ENCODE results near the gene KIDINS220.
"Not testable (repeated sequence)": the region's sequence is repeated elsewhere in the genome, so short reads cannot be mapped to it uniquely, and the experiment has no call there.

Gene KIDINS220

DNA sequence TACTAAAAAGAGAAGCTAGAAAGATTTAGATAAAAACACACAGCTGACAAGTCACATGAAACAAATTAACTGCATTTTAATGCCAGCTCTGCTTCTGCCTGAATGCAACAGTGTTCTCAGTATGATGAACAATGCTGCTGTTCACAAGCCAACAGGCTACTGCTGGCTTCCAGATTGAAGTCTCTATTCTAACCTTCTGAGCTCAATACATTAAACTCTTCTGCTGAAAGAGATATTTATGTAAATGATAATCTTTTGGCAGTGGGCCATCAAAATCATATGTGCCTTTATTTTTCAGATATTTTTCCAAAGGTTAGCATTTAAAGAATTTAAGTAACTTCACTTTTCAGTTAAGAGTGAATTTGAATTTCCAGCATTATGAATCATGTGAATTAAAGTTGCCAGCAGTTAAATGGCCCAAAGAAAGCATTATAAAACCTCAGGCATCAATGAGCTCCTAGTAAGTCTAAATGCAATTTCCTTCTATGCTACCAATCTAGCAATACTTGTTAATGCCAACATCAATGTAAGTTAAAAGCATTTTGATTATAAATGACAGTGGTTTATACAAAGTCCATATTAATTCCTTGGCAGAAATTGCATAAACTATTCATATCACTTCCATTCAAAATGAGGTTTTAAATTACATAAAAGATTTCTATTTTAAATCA is 83.2 kb downstream of the KIDINS220 start:
- no peak for DNase-seq (ENCODE audit: low read depth in 2 of 2)

DNA sequence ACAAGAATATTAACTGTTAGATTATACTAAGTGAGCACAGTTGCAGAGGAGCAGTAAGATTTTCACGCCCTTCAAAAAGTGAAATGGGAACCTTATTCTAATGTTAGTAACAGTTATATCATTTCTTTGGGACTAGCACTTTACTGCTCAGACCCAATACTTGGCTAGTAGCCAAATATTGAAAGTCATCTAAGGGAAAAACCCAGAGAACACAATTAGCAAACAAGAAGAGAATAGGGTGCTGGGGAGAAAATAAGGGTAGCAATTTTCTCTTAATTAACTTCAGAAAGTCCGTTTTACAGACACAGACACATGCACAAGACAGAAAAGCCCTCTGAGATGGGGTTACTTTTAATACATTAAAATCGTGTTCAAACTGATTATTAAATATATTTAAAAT is 83.8 kb downstream of the KIDINS220 start:
- DNase-seq (ENCODE audit: low read depth in 2 of 2): no peak

DNA sequence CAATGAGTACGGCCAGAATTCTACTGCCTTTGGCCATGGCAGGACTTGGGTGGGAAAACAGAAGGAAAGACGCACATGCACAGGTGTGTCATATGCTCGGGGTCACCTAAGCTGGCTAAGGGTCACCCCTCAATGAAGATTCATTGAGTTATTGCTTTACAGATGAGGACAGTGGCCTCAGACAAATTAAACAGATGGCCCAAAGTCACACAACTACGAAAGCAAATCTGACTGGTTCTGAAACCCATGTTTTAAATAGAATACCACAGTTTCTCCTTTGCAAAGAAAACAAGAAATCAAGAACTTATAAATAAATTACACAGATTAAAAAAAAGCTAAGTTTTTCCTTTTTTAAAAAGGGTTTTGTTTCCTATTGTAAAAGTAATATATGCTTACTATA is 85.0 kb downstream of the KIDINS220 start:
- DNase-seq (ENCODE audit: low read depth in 2 of 2): no peak

DNA sequence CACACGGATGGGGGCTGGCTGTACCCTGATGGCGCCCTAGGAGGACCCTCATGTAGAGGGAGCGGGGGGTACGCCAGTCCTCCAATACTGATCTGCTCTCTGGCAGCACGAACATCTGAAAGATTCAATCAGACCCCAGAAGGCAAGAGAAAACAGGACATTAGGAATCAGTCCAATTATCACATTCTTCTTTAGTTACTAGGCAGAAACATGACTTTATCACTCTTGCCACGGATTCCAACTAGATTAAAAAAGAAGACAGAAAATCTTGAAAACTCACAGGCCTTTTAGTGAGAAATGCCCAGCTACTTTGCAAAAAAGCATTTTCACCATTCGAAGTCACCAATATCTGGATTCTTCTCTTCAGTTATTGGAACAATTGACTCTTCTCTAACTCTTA is 87.2 kb downstream of the KIDINS220 start:
- no peak for DNase-seq (ENCODE audit: low read depth in 2 of 2)

DNA sequence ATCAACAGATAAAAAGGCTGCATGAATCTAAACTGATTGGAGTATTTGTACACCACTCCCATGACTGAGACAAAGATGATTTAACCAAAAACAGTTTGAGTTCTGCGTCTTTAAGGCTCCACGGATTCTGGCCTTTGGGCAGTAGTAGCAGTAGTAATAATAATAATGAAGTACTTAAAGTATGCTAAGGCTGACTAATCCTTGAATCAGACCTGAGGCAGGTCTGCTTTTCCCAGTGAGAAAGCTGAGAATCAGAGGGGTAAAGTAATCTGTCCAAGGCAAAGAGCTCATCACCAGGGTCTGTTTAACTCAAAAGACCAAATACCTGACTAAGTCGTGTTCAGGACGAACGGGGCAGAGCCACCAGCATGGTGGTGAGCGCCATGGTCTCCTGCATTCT is 94.2 kb downstream of the KIDINS220 start:
- DNase-seq (ENCODE audit: low read depth in 2 of 2): no peak

DNA sequence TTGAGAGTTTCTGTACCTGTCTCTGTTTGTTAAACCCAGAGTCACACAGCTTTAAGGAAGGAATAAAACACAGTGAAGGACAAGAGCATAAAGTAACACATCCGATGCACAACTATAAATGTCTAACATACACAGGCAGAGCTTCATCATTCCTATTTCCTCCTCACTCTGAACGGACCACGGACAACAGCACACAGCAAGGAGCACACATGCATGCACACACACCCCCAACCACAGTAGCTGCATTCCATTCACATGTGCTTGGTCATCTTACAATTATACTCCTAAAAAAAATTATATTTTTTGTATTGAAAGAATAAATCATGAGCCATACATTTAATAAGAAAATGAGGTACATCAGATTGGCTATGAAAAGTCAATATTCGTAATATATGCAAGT is 97.3 kb downstream of the KIDINS220 start:
- DNase-seq (ENCODE audit: low read depth in 2 of 2): no peak

DNA sequence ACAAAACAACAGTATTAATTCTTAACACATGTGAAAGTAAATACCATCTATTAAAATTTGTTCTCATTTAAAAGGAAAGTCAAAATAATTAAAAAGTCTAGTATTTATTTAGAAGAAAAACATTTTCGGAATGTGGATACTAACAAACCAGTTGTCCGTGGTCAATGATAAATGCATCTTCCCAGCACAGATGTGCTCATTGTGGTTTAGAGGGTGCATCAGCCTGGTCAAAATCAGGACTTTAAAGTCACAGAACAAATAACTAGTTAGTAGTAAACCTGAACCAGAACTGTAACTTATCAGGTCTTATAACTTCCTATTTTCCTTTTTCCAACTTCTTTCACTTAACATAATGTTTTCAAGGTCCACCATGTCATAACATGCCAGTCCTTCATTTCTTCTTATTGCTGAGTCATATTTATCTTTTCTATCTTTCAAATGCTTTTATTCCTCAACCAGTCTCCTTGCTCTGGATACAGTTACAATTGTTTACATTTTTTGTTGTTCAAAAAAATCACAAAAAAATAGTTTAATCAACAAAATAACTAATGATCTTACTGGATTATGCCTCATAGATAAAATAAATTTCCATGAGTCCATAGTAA is 99.7 kb downstream of the KIDINS220 start:
- no peak for DNase-seq (ENCODE audit: low read depth in 2 of 2)

DNA sequence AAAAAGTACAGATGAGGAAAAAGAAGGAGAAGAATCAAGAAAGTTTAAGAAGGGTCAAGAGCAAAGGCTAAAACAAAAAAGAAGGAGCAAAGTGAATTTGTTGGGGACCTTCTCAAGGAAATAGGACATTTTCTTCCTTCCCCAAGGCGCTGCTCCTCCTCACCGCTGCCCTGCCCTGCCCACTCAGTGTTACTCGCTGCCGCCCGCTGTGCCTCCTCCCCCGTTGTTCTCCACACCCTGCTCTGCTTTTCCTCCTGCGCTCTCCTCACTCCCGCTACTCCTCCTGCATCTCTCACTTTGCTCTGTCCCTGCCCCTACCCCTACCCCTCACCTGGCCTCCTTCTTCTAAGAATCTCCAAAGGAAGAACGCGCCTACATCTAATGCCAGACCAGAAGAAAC is 104.8 kb downstream of the KIDINS220 start:
- no peak for DNase-seq (ENCODE audit: low read depth in 2 of 2)

DNA sequence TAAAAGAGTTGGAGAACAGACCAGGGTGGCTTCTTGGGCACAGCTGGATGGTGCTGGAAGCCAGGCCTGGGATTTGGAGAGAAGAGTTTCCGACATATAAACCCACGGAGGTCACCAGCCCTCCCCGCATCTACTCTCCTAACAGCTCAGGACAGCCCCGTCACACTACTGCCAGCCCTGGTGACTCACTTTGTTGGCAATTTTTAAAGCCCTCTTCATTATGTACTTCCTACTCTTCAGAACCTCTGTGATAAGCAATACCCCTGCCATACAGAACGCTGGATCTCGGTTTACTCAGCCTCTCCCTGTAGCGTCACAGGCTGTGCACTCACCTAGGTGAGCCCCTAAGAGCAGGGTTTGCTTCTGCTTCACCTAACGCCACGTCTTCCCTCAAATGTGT is 107.5 kb downstream of the KIDINS220 start:
- no peak for DNase-seq (ENCODE audit: low read depth in 2 of 2)

DNA sequence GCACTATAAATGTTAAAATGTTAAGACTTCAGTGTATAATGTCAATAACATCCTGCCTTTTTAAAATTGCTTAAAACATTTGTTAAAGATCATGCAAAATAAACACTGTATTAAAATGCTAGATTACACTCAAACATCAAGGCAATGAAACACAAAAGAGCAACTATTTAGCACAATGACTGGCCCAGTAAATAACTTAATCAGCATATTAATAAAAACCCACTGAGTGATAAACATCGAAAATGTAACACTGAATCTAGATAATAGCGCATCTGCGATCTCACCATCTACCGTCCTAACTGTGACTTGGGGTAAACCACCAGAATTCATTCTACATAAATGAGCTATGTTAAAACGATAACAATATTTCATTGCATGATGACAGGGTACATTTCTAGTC is 108.3 kb downstream of the KIDINS220 start:
- not testable (repeated sequence) for DNase-seq (ENCODE audit: low read depth in 2 of 2)

DNA sequence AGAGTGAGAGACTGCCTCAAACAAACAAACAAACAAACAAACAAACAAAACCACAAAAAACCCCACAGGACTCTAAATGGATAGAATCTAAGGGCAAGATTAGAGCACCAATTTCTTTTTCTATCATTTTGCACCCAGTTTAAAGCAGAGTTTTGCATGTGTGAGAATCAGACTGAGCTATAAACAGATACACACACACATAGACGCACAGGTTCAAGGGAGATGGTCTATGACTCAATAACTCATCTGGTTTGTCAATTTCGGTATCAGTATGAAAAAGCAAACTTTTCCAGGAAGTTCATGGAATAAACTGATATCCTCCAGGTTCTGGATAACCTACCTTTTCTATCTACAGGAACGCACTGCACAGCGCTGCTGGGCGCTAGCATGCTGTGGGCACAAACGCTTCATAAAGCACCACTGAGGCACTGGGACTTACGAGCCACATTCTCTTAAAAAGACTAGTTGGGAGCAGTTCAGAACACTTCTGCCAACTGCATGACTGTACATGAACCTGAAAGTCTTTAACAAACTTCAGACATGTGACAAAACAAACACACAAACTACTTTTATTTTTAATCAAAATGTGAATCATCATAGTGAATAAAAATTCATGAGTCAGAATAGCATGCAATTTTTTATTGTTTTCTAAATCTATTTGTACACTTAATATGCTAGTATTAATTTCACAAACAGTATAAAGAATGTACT is 109.0 kb downstream of the KIDINS220 start:
- no peak for DNase-seq (ENCODE audit: low read depth in 2 of 2)

DNA sequence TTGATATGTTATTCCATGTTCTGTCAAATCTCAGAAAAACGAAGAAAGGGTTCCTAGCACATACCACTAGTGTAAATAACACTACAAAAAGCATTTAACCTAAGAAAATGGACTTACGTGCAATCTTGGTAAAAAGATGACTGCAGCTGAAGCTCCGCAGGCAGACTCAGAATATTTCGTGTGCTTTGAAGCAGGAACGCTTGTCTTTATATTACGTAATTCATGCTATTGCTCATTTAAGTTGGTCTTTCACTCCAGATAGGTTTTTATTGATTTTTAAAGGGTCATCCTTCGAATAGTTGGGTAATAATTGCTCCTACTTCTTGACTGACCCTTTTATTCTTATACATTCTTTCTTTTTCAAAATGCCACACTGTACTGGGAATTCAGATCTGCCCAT is 111.6 kb downstream of the KIDINS220 start:
- DNase-seq (ENCODE audit: low read depth in 2 of 2): no peak

DNA sequence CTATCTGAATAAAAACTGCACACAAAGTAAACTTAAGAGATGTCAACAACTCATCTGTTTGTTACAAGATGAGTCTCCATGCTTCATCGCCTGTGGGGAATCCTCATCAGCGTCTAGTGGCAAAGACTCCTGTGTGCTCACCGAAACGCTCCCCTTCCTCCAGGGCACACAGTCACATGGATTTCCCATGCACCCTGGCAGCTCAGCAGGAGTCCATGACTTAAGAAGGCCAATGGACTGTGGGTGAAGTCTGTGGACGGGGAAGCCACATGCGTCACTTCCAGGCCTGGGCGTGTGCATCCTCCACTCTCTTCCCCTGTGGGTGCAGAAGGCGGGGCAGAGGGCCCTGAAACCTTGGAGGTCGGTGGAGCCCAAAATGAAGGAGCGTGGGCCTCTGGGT is 114.4 kb downstream of the KIDINS220 start:
- DNase-seq (ENCODE audit: low read depth in 2 of 2): no peak

DNA sequence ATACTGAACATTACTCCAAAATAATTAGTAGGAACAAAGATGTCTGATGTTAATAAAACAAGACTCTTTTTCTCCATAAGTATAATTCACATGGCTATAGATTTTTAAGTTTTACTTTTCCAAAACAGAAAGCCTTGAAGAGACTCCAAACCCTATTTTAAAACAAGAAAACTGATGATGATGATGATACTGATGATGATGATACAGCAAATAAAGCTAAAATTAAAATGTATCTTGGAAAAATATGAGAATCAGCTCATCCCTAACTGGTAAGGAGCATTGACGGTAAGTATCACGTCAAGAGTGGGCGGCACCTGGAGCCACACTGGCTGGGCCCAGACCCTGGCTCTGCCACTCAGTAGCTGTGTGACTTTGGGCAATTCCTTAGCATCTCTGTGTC is 116.0 kb downstream of the KIDINS220 start:
- DNase-seq (ENCODE audit: low read depth in 2 of 2): no peak

DNA sequence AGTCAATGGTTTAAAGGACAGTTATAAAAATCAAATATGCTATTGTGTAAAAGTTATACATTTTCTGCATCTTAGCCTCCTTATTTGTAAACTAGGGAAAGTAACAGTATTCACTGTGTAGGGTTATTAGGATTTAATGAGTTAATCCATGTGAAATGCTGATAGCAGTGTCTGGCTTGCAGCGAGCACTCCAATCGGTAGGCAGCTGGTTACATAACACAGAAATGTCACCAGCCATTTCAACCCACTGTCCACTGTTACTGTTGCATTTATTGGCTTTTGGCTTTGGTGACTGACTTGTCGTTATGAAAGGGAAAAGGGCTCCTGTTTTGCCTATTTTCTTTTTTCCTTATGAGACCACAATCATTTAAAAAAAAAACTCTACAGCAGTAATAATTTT is 116.7 kb downstream of the KIDINS220 start:
- DNase-seq (ENCODE audit: low read depth in 2 of 2): no peak

DNA sequence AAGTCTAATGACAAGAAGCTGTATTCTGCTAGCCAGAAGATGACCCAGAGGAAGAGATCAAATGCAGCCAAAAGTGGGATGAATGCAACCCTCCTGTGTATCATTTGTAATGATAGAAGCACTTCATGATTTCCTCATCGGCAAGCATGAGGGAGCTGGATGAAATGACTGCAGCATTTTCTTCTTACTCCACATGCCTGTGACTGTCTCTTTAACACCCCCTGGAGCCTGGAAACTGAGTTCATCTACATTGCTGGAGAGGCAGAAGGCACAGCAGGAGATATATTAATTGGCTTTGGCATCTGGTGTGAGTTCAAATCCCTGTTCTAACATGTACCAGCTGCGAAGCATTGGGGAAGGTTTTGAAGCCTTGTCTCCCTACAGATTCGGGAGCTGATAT is 117.9 kb downstream of the KIDINS220 start:
- DNase-seq (ENCODE audit: low read depth in 2 of 2): no peak

DNA sequence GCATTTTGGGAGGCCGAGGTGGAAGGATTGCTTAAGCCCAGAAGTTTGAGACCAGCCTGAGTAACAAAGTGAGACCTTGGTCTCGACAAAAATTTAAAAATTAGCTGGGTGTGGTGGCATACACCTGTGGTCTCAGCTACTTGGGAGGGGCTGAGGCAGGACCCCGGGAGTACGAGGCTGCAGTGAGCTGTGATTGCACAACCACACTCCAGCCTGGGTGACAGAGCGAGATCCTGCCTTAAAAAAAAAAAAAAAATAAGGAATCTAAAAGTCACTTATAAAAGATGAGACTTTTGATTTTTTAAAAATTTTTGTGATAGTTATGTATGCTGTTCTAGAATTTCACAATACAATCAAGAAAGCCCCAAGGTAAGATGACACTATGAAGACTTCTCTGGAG is 122.4 kb downstream of the KIDINS220 start:
- no peak for DNase-seq (ENCODE audit: low read depth in 2 of 2)

DNA sequence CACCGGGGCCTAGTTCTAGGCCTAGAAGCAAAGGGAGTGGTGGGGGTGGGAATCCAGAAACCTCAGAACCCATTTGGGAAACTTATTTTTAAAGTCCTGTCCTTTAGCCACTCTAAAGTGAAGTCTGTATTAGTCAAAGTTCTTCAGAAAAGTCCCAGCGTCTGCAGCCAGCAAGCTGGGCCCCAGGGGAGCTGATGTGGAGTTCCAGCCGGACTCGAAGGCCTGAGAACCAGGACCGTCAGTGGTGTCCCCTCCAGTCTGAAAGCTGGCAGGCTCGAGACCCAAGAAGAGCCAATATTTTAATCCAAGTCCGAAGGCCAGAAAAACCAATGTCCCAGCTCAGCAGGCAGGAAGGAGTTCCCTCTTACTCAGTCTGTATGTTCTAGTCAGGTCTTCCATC is 123.1 kb downstream of the KIDINS220 start:
- no peak for DNase-seq (ENCODE audit: low read depth in 2 of 2)

DNA sequence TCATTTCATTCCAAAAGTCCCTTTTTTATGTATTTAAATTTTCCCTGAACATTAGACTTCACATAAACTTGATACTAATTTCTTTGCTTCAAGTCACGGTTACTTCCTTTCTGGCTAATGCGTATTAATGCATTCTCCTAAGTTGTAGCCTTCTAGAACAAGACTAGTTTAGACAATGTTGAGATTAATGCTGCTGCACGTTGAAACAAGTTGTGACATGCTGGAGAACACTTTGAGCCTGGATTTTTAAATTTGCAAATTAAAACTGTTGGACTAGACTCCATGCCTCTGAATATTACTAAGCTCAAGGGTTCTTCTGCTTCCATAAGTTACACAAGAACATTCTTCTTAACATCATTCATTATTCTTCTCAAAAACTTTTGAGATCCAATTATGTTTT is 126.5 kb downstream of the KIDINS220 start:
- DNase-seq (ENCODE audit: low read depth in 2 of 2): no peak

DNA sequence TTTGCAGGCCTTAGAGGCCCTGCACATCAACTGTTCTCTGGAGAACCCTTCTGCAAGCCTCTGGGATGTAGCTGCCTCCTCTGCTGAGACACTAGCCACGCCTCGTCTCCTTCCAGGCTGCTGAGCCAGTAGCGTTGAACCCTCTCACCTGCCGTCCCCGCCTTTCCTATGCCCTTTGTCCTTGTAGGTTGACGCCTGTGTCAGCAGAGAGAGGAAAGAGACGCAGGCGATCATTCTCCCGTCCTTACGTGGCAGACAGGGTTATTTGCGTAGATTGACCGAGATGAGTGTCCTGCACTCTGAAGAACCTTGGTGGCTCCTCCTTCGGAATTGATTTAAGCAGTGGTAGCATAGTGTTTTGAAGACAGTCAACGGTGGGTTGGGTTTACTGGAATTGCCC is 127.8 kb downstream of the KIDINS220 start:
- no peak for DNase-seq (ENCODE audit: low read depth in 2 of 2)

DNA sequence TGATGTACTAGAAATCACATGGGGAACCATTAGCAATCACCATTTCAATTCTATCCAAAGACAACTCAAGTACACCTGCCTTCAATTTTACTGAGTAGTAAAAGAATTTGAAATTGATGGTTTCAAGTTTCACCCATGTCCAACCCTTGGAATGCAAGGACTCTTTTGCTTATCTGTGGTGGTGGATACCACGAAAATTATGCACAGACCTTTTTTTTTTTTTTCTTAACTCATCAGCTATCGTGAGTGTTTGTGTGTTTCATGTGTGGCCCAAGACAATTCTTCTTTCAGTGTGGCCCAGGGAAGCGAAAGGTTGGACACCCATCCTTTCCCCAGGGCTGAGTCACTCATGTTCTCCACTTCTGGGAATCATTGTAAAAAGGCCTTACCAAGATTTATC is 132.5 kb downstream of the KIDINS220 start:
- DNase-seq (ENCODE audit: low read depth in 2 of 2): no peak

DNA sequence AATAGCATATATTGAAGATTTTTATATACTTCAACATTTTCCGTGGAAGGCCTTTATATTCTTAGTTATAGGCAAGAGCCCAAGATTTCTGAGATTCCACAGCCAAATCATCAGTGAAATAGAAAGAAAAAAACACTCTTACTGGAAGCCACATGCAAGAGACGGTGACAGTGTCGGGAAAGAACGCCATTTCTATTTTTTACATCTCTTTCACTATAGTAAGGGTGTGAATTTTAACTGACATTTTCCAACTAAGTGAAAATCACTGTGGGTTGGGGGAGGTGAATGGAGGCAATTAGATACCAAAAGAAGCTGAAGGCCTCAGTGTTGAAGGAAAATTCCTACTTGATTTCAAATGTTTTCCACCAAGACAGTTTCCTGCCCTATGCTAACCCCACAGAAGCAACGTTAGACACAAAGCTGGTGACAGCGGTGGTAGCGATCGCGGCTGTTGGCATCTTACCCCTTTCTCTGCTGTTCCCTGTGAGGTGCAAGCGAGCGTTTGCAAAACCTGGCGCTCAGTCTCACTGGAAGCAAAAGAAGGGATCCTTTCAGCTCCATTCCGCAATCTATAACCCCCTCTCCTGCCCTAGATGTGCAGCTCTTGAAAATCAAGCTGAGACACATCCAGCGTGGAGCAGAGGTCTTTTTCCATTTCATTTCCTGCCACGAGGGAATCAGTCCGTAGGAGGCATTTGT is 135.6 kb downstream of the KIDINS220 start:
- DNase-seq (ENCODE audit: low read depth in 2 of 2): no peak

DNA sequence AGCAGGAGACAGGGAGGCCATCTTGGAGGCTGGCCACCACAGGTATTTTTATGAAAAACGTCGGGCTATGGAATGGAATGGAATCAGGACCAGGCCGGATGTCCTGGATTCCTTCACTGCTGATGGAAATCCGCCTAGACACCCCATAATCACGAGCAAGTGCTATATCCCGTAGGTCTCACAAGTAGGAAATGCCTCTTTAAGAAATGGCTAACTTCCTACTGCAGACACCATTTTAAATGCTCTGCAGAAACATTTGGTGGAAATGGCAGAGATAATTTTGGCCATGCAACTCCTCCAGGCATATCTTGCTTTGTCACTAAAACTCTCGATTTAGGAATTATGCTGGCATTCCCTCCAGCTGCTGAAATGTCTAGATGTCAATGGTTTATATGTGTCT is 137.6 kb downstream of the KIDINS220 start:
- DNase-seq (ENCODE audit: low read depth in 2 of 2): no peak

Measured in stimulated activated CD4-positive, alpha-beta T cell treated with anti-CD3 and anti-CD28 coated beads, Interleukin-12 subunit alpha, Interleukin-12 subunit beta, amount 100 ng/mL, for 24 hours (primary cell).